ENCODE data around the gene MAPRE2. TPM values are rescaled to one million over a fixed set of nuclear protein-coding genes. Genes with fewer than 3 reads are reported as not detected.

Gene MAPRE2
- total RNA-seq, 1 experiment from 2014 or later, result 29.4 TPM

DNA sequence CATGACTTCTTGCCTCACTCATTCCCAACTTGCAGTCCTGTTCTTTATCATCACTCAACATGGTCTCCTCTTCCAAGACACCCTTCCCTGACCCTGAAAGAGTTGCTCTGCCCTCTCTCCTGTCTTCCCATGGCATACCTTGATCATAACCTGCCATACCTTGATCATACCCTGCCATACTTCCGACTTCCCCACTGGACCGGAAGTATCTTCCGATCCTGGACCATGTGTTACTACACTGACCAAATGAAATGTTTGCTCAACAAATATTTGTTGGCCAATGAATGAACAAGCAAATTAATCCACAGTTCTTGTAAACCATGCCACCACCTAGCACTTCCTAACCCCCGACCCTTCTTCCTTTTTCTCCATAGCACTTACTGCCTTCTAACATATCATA is 138.7 kb downstream of the MAPRE2 start:
- Histone ChIP-seq H3K79me2 (ENCODE audit: insufficient read depth, low read length) (no peaks in the 10 kb centered on the region), H2BK5ac (ENCODE audit: insufficient read length, low read length) (no peak overlapping the region), H2BK20ac (ENCODE audit: low read depth, low read length, poor library complexity, severe bottlenecking) (no peak overlapping the region), H2AFZ (ENCODE audit: low read length) (no peak overlapping the region), H3T11ph (ENCODE audit: low read length) (no peak overlapping the region), H3K18ac (ENCODE audit: insufficient read length, low read depth, low read length) (no peak overlapping the region), H3K23me2 (ENCODE audit: insufficient read length, low read depth, low read length, poor library complexity, severe bottlenecking) (no peaks in the 10 kb centered on the region), H4K5ac (ENCODE audit: insufficient read length, low read depth, low read length) (no peak overlapping the region), H2BK15ac (ENCODE audit: low read depth, low read length) (no peak overlapping the region), H3K4me1 (ENCODE audit: insufficient read depth, low read length) (no peaks in the 10 kb centered on the region), H2BK120ac (ENCODE audit: low read depth, low read length, poor library complexity, severe bottlenecking) (no peak overlapping the region), H3K27ac (ENCODE audit: insufficient read length, low read depth, low read length) (no peak overlapping the region), H3K27me3 (ENCODE audit: insufficient read depth, low read length) (no peaks in the 10 kb centered on the region), H3K79me1 (ENCODE audit: insufficient read depth, low read depth, low read length, poor library complexity, severe bottlenecking) (no peaks in the 10 kb centered on the region), H3K4ac (ENCODE audit: low read depth, low read length) (no peak overlapping the region), H3K9ac (ENCODE audit: extremely low read depth, insufficient read length, low read length) (no peak overlapping the region), H2AK5ac (ENCODE audit: insufficient read length, low read length) (no peak overlapping the region), H4K20me1 (ENCODE audit: control insufficient read depth, insufficient read depth, insufficient read length) (no peaks in the 10 kb centered on the region), H4K8ac (replicated peaks; ENCODE audit: insufficient read length, low read depth, low read length) (no peak overlapping the region), H4K91ac (ENCODE audit: insufficient read length, low read depth, low read length) (no peak overlapping the region), H3K56ac (ENCODE audit: insufficient read length, low read depth, low read length) (no peak overlapping the region), H2BK12ac (ENCODE audit: insufficient read length, low read depth, low read length) (no peak overlapping the region), H3K14ac (ENCODE audit: insufficient read depth, low read length) (no peak overlapping the region), H3K9me3 (ENCODE audit: control insufficient read depth, low read depth, low read length) (no peaks in the 10 kb centered on the region), H3K23ac (ENCODE audit: insufficient read length, low read depth, low read length) (no peak overlapping the region), H3K4me2 (ENCODE audit: insufficient read depth, insufficient read length, low read length) (no peak overlapping the region)
- no peak overlapping the region for H3K27ac Mint-ChIP-seq
- peaks cover 8 to 20% of the 10 kb centered on the region in 2 experiments for H3K4me1 Mint-ChIP-seq
- no peak overlapping the region for H3K4me3 Mint-ChIP-seq
- H3K36me3 Mint-ChIP-seq (ENCODE audit: insufficient read depth in 1 of 3, low read depth in 3 of 3), result peaks cover 2 to 21% (median 5%) of the 10 kb centered on the region in 3 experiments; a peak in 4 of 7 replicates
- H3K27me3 Mint-ChIP-seq (ENCODE audit: low read depth), result no peaks in the 10 kb centered on the region
- 100% methylated on average over 1 of the region's 4 CpGs for WGBS (ENCODE audit: extremely low coverage, insufficient read length, low lambda C conversion rate)
- TF ChIP-seq, protein P1, sequence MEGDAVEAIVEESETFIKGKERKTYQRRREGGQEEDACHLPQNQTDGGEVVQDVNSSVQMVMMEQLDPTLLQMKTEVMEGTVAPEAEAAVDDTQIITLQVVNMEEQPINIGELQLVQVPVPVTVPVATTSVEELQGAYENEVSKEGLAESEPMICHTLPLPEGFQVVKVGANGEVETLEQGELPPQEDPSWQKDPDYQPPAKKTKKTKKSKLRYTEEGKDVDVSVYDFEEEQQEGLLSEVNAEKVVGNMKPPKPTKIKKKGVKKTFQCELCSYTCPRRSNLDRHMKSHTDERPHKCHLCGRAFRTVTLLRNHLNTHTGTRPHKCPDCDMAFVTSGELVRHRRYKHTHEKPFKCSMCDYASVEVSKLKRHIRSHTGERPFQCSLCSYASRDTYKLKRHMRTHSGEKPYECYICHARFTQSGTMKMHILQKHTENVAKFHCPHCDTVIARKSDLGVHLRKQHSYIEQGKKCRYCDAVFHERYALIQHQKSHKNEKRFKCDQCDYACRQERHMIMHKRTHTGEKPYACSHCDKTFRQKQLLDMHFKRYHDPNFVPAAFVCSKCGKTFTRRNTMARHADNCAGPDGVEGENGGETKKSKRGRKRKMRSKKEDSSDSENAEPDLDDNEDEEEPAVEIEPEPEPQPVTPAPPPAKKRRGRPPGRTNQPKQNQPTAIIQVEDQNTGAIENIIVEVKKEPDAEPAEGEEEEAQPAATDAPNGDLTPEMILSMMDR (conservative IDR thresholded peaks at IDR 0.05), result no peak
- no peak for DNase-seq
- H3K9me3 Mint-ChIP-seq, result peaks cover 8 to 13% of the 10 kb centered on the region in 2 experiments

Measured in H9 (cell line).